VCaP (cell line): ENCODE data around the gene RNU6-8.
A peak's percentile ranks its signal among the peaks of the same experiment; 100 is the strongest.

ENCODE experiments used
- H3K27ac ChIP-seq: fragments of 450-650 bp; 2 replicates; pipeline ENCODE4 v1.5.1; 2017
- CTCF ChIP-seq: fragments of 450-650 bp; conservative IDR thresholded peaks from 2 replicates; pipeline ENCODE4 v1.5.1; 2017; ENCODE audit warnings: mild to moderate bottlenecking, moderate library complexity

Gene RNU6-8

GRCh38 chr14:32202998-32203882 lies at the start of gene RNU6-8:
RNU6-8 (minus strand) TSS chr14:32203269.
- no peak for TF ChIP-seq CTCF
- H3K27ac ChIP-seq: peak within 1 kb of the TSS; percentile 95

GRCh38 chr14:32252030-32252670 lies 49.1 kb upstream of the RNU6-8 start:
- TF ChIP-seq CTCF: peak; percentile 88
- H3K27ac ChIP-seq: no peak overlapping the region

GRCh38 chr14:32251530-32251929 lies 48.5 kb upstream of the RNU6-8 start:
- H3K27ac ChIP-seq: no peak overlapping the region
- TF ChIP-seq CTCF: no peak

GRCh38 chr14:32250681-32251080 lies 47.6 kb upstream of the RNU6-8 start:
- TF ChIP-seq CTCF: no peak
- H3K27ac ChIP-seq: no peak overlapping the region

GRCh38 chr14:32249780-32250179 lies 46.7 kb upstream of the RNU6-8 start:
- H3K27ac ChIP-seq: no peak overlapping the region
- TF ChIP-seq CTCF: no peak

GRCh38 chr14:32249371-32249770 lies 46.3 kb upstream of the RNU6-8 start:
- TF ChIP-seq CTCF: no peak
- no peak overlapping the region for H3K27ac ChIP-seq

GRCh38 chr14:32246751-32247150 lies 43.7 kb upstream of the RNU6-8 start:
- TF ChIP-seq CTCF: no peak
- H3K27ac ChIP-seq: no peak overlapping the region
